Measurements from ENCODE around the gene KDM4D.

Gene KDM4D

GRCh38 chr11:94939346-94939745, 34.2 kb upstream of the KDM4D start:
- Mint-ChIP-seq H3K4me1 (no peaks in the 10 kb centered on the region), H3K9me3 (peaks cover 2% of the 10 kb centered on the region), H3K27me3 (peaks cover 23% of the 10 kb centered on the region), H3K4me3 (no peak overlapping the region), H3K27ac (no peak overlapping the region), H3K36me3 (no peaks in the 10 kb centered on the region)
- ATAC-seq: no peak

- no peaks in the 10 kb centered on the region for H3K36me3 Mint-ChIP-seq
- H3K27me3 Mint-ChIP-seq: peaks cover 24% of the 10 kb centered on the region
- H3K4me3 Mint-ChIP-seq: no peak overlapping the region
- H3K27ac Mint-ChIP-seq: no peak overlapping the region
- H3K9me3 Mint-ChIP-seq: peaks cover 2% of the 10 kb centered on the region
- no peaks in the 10 kb centered on the region for H3K4me1 Mint-ChIP-seq
- ATAC-seq: peak; percentile 39
These were observed 32.4 kb upstream of the KDM4D start for GRCh38 chr11:94941131-94941530.

DNA sequence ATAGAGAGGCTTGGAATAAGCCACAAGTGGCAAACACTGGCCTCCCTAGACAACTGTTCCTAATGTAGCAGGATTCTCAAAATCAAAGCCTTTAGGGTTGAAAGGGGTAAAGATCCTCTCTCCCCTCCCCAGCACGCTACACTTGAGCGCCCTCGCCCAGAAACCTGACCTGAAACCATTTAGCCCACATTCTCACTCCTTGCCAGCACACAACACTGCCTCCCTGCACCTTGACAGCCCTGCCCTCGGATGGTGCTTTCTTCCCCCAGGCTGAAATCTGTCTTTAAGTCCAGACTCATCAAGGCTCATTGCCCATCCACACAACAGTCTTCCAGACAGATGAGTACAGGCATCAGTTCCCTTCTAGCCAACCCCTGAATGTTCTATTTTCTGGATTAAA, 26.7 kb upstream of the KDM4D start:
- no peaks in the 10 kb centered on the region for H3K36me3 Mint-ChIP-seq
- no peak overlapping the region for H3K4me3 Mint-ChIP-seq
- peaks cover 24% of the 10 kb centered on the region for H3K27me3 Mint-ChIP-seq
- ATAC-seq: no peak
- H3K27ac Mint-ChIP-seq: no peak overlapping the region
- H3K4me1 Mint-ChIP-seq: peaks cover 11% of the 10 kb centered on the region
- H3K9me3 Mint-ChIP-seq: peaks cover 2% of the 10 kb centered on the region

- H3K4me3 Mint-ChIP-seq: no peak overlapping the region
- H3K27me3 Mint-ChIP-seq: peaks cover 22% of the 10 kb centered on the region
- H3K9me3 Mint-ChIP-seq: peaks cover 2% of the 10 kb centered on the region
- no peak for ATAC-seq
- no peaks in the 10 kb centered on the region for H3K36me3 Mint-ChIP-seq
- peak overlapping the region; percentile 9 for H3K27ac Mint-ChIP-seq
- H3K4me1 Mint-ChIP-seq: peaks cover 11% of the 10 kb centered on the region
These were observed 25.4 kb upstream of the KDM4D start for GRCh38 chr11:94948070-94948617.

DNA sequence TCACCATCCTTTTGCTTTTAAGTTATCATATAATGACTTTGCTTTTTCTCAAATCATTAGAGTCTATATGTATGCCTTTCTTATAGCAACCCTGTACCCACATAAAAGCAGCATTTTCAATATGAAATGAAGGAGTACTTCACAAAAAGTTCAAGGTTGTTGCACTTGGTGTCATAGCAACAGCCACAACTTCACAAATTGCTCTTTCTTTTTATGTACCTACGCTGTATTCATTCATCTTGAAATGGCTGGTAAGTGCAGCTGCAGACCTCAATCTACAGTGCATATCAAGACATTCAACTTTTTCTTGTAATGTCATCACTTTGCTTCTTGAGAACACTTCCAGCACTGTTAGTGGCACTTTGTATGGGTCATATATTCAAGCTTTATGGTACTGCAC, 18.8 kb upstream of the KDM4D start:
- H3K27ac Mint-ChIP-seq: no peak overlapping the region
- H3K9me3 Mint-ChIP-seq: no peaks in the 10 kb centered on the region
- H3K4me1 Mint-ChIP-seq: no peaks in the 10 kb centered on the region
- no peak for ATAC-seq
- no peak overlapping the region for H3K4me3 Mint-ChIP-seq
- peaks cover 5% of the 10 kb centered on the region for H3K27me3 Mint-ChIP-seq
- no peaks in the 10 kb centered on the region for H3K36me3 Mint-ChIP-seq

DNA sequence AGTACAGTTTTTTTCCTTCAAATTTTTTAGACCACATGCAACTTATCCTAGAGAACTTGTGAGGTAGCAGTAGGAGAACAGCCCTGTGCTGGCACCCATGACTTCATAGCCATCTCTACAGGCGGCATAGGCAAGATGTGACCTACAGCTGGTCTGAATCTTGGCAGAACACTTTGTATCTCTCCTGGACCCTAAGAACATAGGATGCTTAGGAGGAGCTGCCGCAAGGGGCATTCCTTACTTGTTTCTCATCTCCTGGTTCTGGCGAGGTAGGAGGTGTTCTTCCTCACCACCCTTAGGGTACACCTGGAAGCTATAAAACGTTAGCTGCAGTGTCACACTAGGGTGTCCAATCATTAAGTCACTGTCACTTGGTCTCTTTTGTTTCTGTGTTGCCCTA, 16.5 kb upstream of the KDM4D start:
- no peak overlapping the region for H3K27ac Mint-ChIP-seq
- ATAC-seq: no peak
- H3K4me1 Mint-ChIP-seq: no peaks in the 10 kb centered on the region
- H3K9me3 Mint-ChIP-seq: no peaks in the 10 kb centered on the region
- H3K36me3 Mint-ChIP-seq: peaks cover 6% of the 10 kb centered on the region
- no peaks in the 10 kb centered on the region for H3K27me3 Mint-ChIP-seq
- no peak overlapping the region for H3K4me3 Mint-ChIP-seq

DNA sequence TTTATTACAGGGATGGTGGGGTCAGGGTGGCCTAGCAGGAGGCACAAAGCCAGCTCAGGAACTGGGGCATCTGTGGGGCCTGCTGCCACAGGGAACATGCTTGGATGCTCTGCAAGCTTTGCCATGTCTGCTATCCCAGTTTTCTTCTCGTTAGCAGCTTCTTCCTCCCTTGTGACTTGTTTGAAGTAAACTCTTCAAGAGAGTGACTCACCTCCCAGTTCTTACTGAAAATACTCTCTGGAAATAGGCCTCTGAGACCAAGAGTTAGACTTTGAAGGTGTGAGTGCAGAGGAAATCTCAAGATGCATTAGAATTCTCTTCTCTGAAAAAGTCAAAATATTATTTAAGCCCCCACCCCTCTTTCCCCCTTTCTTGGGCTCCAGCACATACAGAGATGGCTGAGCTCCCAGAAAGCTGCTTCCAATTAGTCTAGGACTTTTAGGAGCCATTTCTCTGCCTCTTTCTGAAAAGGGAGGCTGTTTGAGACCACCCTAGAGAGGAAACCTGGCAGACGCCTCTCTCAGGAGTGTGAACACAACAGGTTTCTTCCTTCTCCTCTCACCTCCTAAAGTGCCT, 15.3 kb upstream of the KDM4D start:
- H3K27ac Mint-ChIP-seq: no peak overlapping the region
- no peak for ATAC-seq
- no peaks in the 10 kb centered on the region for H3K9me3 Mint-ChIP-seq
- H3K4me1 Mint-ChIP-seq: no peaks in the 10 kb centered on the region
- peaks cover 13% of the 10 kb centered on the region for H3K36me3 Mint-ChIP-seq
- no peaks in the 10 kb centered on the region for H3K27me3 Mint-ChIP-seq
- H3K4me3 Mint-ChIP-seq: no peak overlapping the region

DNA sequence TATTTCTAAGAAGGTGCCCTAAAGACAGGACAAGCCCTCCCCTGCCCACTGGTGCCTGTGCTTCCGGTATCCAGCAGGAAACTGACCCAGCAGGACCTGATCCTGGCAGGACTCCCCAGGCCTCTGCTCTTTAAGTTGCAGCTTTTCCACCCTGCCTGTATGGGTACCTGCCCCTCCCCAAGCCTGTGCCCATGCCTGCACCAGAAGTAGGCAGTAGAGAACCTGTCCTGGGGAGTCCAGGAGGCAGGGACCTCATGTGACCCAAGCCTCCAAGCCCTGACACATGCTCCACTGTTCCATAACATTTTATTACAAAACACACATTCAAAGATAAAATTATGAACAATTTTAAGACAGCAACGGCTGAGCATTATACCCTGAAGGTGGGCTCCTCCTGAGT, 14.3 kb upstream of the KDM4D start:
- Mint-ChIP-seq H3K9me3 (no peaks in the 10 kb centered on the region), H3K36me3 (peaks cover 23% of the 10 kb centered on the region), H3K27ac (no peak overlapping the region), H3K4me3 (no peak overlapping the region), H3K27me3 (no peaks in the 10 kb centered on the region), H3K4me1 (no peaks in the 10 kb centered on the region)
- ATAC-seq: no peak

GRCh38 chr11:94960488-94960887, 13.0 kb upstream of the KDM4D start:
- ATAC-seq: no peak
- no peak overlapping the region for H3K27ac Mint-ChIP-seq
- H3K4me3 Mint-ChIP-seq: no peak overlapping the region
- peaks cover 36% of the 10 kb centered on the region for H3K36me3 Mint-ChIP-seq
- H3K27me3 Mint-ChIP-seq: no peaks in the 10 kb centered on the region
- no peaks in the 10 kb centered on the region for H3K4me1 Mint-ChIP-seq
- no peaks in the 10 kb centered on the region for H3K9me3 Mint-ChIP-seq

DNA sequence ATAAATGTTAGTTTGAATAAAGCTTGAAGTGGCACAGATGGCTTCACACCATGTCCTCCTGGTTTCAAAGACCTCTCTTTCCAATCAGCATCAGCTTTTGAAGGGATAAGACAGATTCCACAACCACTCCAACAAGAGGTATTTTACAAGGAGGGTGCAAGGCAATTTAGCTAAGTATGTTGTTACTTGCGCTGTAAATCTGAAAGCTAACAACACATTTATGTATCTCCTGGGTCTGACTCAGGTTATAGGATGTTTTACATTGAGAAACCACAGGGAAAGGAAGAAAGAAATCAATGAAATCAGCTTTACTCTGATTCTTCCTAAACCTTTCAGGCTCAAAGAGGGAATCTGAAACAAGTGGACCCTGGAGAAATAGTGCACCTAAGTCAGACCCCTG, 12.3 kb upstream of the KDM4D start:
- no peak for ATAC-seq
- Mint-ChIP-seq H3K27ac (no peak overlapping the region), H3K27me3 (no peaks in the 10 kb centered on the region), H3K4me3 (no peak overlapping the region), H3K9me3 (no peaks in the 10 kb centered on the region), H3K36me3 (peaks cover 43% of the 10 kb centered on the region), H3K4me1 (no peaks in the 10 kb centered on the region)

GRCh38 chr11:94964934-94965333, 8.6 kb upstream of the KDM4D start:
- peaks cover 65% of the 10 kb centered on the region for H3K36me3 Mint-ChIP-seq
- ATAC-seq: no peak
- H3K9me3 Mint-ChIP-seq: no peaks in the 10 kb centered on the region
- H3K27me3 Mint-ChIP-seq: no peaks in the 10 kb centered on the region
- no peak overlapping the region for H3K27ac Mint-ChIP-seq
- H3K4me1 Mint-ChIP-seq: peaks cover 6% of the 10 kb centered on the region
- no peak overlapping the region for H3K4me3 Mint-ChIP-seq

- peaks cover 11% of the 10 kb centered on the region for H3K4me1 Mint-ChIP-seq
- ATAC-seq: no peak
- no peak overlapping the region for H3K4me3 Mint-ChIP-seq
- H3K27ac Mint-ChIP-seq: no peak overlapping the region
- peaks cover 66% of the 10 kb centered on the region for H3K36me3 Mint-ChIP-seq
- no peaks in the 10 kb centered on the region for H3K27me3 Mint-ChIP-seq
- H3K9me3 Mint-ChIP-seq: no peaks in the 10 kb centered on the region
These were observed 5.1 kb upstream of the KDM4D start for GRCh38 chr11:94968334-94968958.

DNA sequence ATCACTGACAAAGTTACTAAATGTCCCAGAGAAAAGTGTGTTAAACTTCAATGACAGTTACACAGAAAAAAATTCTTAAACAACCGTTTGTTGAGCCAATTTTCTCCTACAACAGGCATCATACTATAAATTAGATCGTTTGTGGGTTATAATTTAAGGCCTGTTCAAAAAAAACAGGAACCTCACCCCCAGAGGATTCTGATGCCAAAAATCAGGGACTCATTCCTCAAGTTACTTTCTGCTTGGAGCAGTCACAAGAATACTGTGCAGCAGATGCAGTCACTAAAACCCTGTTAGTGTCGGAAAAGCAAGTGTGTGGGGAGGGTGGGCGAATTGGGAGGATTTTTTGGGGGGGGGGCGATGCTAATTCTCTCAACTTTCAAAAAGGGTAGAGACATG, 810 bp upstream of the KDM4D start:
- no peaks in the 10 kb centered on the region for H3K27me3 Mint-ChIP-seq
- H3K4me3 Mint-ChIP-seq: peak overlapping the region; percentile 94
- H3K9me3 Mint-ChIP-seq: peaks cover 2% of the 10 kb centered on the region
- H3K4me1 Mint-ChIP-seq: peaks cover 20% of the 10 kb centered on the region
- H3K36me3 Mint-ChIP-seq: peaks cover 38% of the 10 kb centered on the region
- peak overlapping the region; percentile 93 for H3K27ac Mint-ChIP-seq
- no peak for ATAC-seq

- peaks cover 15% of the 10 kb centered on the region for H3K4me1 Mint-ChIP-seq
- ATAC-seq: no peak
- H3K4me3 Mint-ChIP-seq: peak overlapping the region; percentile 94
- peaks cover 26% of the 10 kb centered on the region for H3K36me3 Mint-ChIP-seq
- H3K27ac Mint-ChIP-seq: peak overlapping the region; percentile 93
- H3K27me3 Mint-ChIP-seq: no peaks in the 10 kb centered on the region
- peaks cover 2% of the 10 kb centered on the region for H3K9me3 Mint-ChIP-seq
These were observed 669 bp downstream of the KDM4D start for GRCh38 chr11:94974178-94974577.

DNA sequence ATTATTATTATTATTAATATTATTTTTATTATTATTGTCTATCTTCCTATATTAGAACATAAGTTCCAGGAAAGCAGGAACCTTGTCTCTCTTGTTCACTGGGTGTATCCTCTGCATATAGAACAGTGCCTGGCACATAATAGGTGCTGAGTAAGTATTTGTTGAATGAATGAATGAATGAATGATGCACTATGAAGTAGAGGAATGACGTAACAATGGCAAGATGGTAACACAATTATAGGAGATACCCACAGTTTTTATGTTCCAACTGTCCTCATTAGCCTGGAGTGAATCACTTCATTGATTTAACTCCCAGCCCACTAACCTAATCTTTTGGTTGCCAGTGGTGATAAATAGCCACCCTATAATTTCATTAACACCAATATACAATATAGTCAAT, 2.1 kb downstream of the KDM4D start:
- Mint-ChIP-seq H3K9me3 (peaks cover 2% of the 10 kb centered on the region), H3K36me3 (peaks cover 15% of the 10 kb centered on the region), H3K27ac (no peak overlapping the region), H3K4me3 (no peak overlapping the region), H3K27me3 (no peaks in the 10 kb centered on the region), H3K4me1 (peaks cover 13% of the 10 kb centered on the region)
- ATAC-seq: no peak

GRCh38 chr11:94987378-94987777, 13.9 kb downstream of the KDM4D start:
- Mint-ChIP-seq H3K27ac (no peak overlapping the region), H3K27me3 (peaks cover 10% of the 10 kb centered on the region), H3K4me3 (no peak overlapping the region), H3K4me1 (no peaks in the 10 kb centered on the region), H3K9me3 (no peaks in the 10 kb centered on the region), H3K36me3 (no peaks in the 10 kb centered on the region)
- ATAC-seq: no peak

Data from stimulated activated memory B cell treated with anti-CD40 and anti-IgM and Interleukin-4, amounts not matched to agents 10 μg/mL and 1 μg/mL and 100 μg/mL, for 72 hours (primary cell).